PC-3 (cell line): ENCODE data around the gene ICE2.

Experiments used
- CTCF ChIP-seq: fragments of 300-600 bp; sonication (generic); conservative IDR thresholded peaks from 2 replicates; pipeline ENCODE4 v1.5.1; 2017; ENCODE audit warnings: antibody characterized with exemption, low read depth, mild to moderate bottlenecking, low read length
- EZH2 ChIP-seq: fragments of 300-600 bp; sonication (generic); IDR thresholded peaks from one replicate; pipeline ENCODE4 v1.6.1; 2017; ENCODE audit warnings: antibody characterized with exemption, mild to moderate bottlenecking, low read length; ENCODE audit not compliant: unreplicated experiment

- TF ChIP-seq CTCF (no peak), EZH2 (no peak)
Observed at GRCh38 chr15:60511351-60512031, 32.5 kb upstream of the ICE2 start.
